ENCODE measurements around the gene EPC2.
"Not testable (repeated sequence)": the region's sequence is repeated elsewhere in the genome, so short reads cannot be mapped to it uniquely, and the experiment has no call there.

Gene EPC2

GRCh38 chr2:148642112-148642744 lies 2.3 kb upstream of the EPC2 start:
- DNase-seq, result no peak

GRCh38 chr2:148642891-148643416 lies 1.6 kb upstream of the EPC2 start:
- no peak for DNase-seq

GRCh38 chr2:148643421-148643820 lies 1.1 kb upstream of the EPC2 start:
- DNase-seq, result no peak

- peak; percentile 92 for DNase-seq
Measured at GRCh38 chr2:148644883-148645538, 460 bp downstream of the EPC2 start.

GRCh38 chr2:148645539-148646230 lies 1.1 kb downstream of the EPC2 start:
- DNase-seq, result peak; percentile 87

GRCh38 chr2:148646231-148646559 lies 1.6 kb downstream of the EPC2 start:
- no peak for DNase-seq

GRCh38 chr2:148647711-148648110 lies 3.2 kb downstream of the EPC2 start:
- DNase-seq, result not testable (repeated sequence)

- no peak for DNase-seq
Measured at GRCh38 chr2:148649936-148650335, 5.4 kb downstream of the EPC2 start.

- no peak for DNase-seq
Measured at GRCh38 chr2:148650881-148651280, 6.3 kb downstream of the EPC2 start.

GRCh38 chr2:148651972-148652371 lies 7.4 kb downstream of the EPC2 start:
- no peak for DNase-seq

GRCh38 chr2:148653437-148653836 lies 8.9 kb downstream of the EPC2 start:
- no peak for DNase-seq

- no peak for DNase-seq
Measured at GRCh38 chr2:148654435-148654834, 9.9 kb downstream of the EPC2 start.

- DNase-seq, result no peak
Measured at GRCh38 chr2:148656516-148656915, 12.0 kb downstream of the EPC2 start.

- DNase-seq, result no peak
Measured at GRCh38 chr2:148658807-148659722, 14.5 kb downstream of the EPC2 start.

- DNase-seq, result peak; percentile 40
Measured at GRCh38 chr2:148660999-148661398, 16.4 kb downstream of the EPC2 start.

- DNase-seq, result not testable (repeated sequence)
Measured at GRCh38 chr2:148662332-148662731, 17.8 kb downstream of the EPC2 start.

GRCh38 chr2:148664229-148664628 lies 19.7 kb downstream of the EPC2 start:
- DNase-seq, result no peak

GRCh38 chr2:148666555-148666954 lies 22.0 kb downstream of the EPC2 start:
- no peak for DNase-seq

GRCh38 chr2:148667113-148667836 lies 22.7 kb downstream of the EPC2 start:
- DNase-seq, result no peak

- DNase-seq, result no peak
Measured at GRCh38 chr2:148670773-148671172, 26.2 kb downstream of the EPC2 start.

GRCh38 chr2:148674063-148675020 lies 29.8 kb downstream of the EPC2 start:
- no peak for DNase-seq
